Spleen (tissue), 7 donors: ENCODE measurements around the gene SPDYE17.
"Not testable (repeated sequence)": the region's sequence is repeated elsewhere in the genome, so short reads cannot be mapped to it uniquely, and the experiment has no call there.

ENCODE experiments used
- CTCF ChIP-seq, 11 experiments: fragments of 200-600 bp in 7 of 11; fragments of 450-650 bp in 4 of 11; sonication (generic) in 4 of 11; IDR thresholded peaks in 8 of 11; conservative IDR thresholded peaks in 3 of 11; 1 replicate in 7 of 11; 2 replicates in 4 of 11; pipeline versions ENCODE4 v1.4.0 to v1.8.0; 2016 to 2021; ENCODE audit warnings: antibody characterized with exemption in 11 of 11, inconsistent platforms in 4 of 11, mild to moderate bottlenecking in 1 of 11
- POLR2A ChIP-seq, 3 donors: fragments of 450-650 bp; IDR thresholded peaks; one replicate each; pipeline ENCODE4 v1.5.1; 2017; ENCODE audit warnings: antibody characterized with exemption in 3 of 3, mild to moderate bottlenecking in 1 of 3
- POLR2AphosphoS5 ChIP-seq, 3 donors: sonication (generic); formaldehyde crosslinking; IDR thresholded peaks; one replicate each; pipeline ENCODE4 v1.5.1; 2017; ENCODE audit warnings: antibody characterized with exemption in 3 of 3
- donor health status: DM: no; HTN: no; CAD: no; lungs with moderate emphysema.
- donor health status: DM: no; HTN: no; CAD: no.
- donor health status: DM: no; HTN: no; CAD: no.

GRCh38 chr7:76984784-76985136 is 47.4 kb downstream of the SPDYE17 start:
- not testable (repeated sequence) for TF ChIP-seq CTCF (IDR thresholded peaks at IDR 0.05 in 8 of 11, conservative IDR thresholded peaks at IDR 0.05 in 3 of 11); POLR2AphosphoS5 (IDR thresholded peaks at IDR 0.05); POLR2A (IDR thresholded peaks at IDR 0.05)
